Measurements from ENCODE around the gene METTL23. TPM values are rescaled to one million over a fixed set of nuclear protein-coding genes. Genes with fewer than 3 reads are reported as not detected.

METTL23 gene
- total RNA-seq, 1 experiment from 2014 or later, result 57.8 TPM

DNA sequence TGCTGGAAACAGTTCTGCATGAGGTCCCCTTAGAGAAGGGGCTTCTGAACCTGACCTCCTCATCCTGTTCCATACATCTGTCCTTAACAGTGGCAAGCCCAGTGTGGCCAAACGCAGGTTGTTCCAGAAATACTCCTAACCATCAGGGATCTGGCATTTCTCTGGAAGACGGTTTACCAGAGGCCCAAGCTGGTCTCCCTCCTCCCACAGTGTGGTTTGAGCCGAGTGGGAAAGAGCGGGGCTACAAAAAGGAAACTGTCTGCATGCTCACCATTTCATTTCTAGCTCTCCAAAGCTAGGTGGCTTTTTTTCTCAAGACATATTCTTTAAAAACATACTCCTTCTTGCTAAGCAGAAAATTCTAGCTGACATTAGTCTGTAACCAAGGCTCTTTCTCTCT is 21.8 kb upstream of the METTL23 start:
- intact Hi-C loops (cut with micrococcal nuclease), result no loop called here

More for the DNA sequence above, 21.8 kb upstream of the METTL23 start:
- Histone ChIP-seq H3K79me2 (ENCODE audit: insufficient read depth, low read length) (peaks cover 25% of the 10 kb centered on the region), H3K4me1 (ENCODE audit: control insufficient read depth in 1 of 2, insufficient read depth in 2 of 2, low read length in 2 of 2) (peaks cover 10 to 14% of the 10 kb centered on the region in 2 experiments), H2AFZ (ENCODE audit: low read depth, low read length, poor library complexity, severe bottlenecking) (no peak overlapping the region), H3K4me2 (ENCODE audit: low read length) (no peak overlapping the region), H3K36me3 (ENCODE audit: control insufficient read depth in 1 of 2, insufficient read depth in 2 of 2, low read length in 2 of 2) (no peaks in the 10 kb centered on the region), H3K9me3 (ENCODE audit: control insufficient read depth in 1 of 2, insufficient read depth in 1 of 2, low read depth in 1 of 2, low read length in 2 of 2) (no peaks in the 10 kb centered on the region), H3K27me3 (ENCODE audit: insufficient read depth, low read length) (no peaks in the 10 kb centered on the region), H3K27ac (ENCODE audit: low read depth, low read length) (no peak overlapping the region), H3K9me2 (ENCODE audit: insufficient read depth) (no peaks in the 10 kb centered on the region), H3K9ac (ENCODE audit: low read length) (no peak overlapping the region), H3K4me3 (replicated peaks in 1 of 2; ENCODE audit: low read depth in 1 of 2, low read length in 2 of 2) (no peak overlapping the region), H4K20me1 (ENCODE audit: insufficient read depth) (no peaks in the 10 kb centered on the region)
- no TSS peak for BruUV-seq (replicated peaks)
- no peak for TF ChIP-seq JUND (IDR thresholded peaks at IDR 0.05)
- no peak for TF ChIP-seq SRF (IDR thresholded peaks at IDR 0.05; ENCODE audit: low read depth)
- TF ChIP-seq CTCF (IDR thresholded peaks at IDR 0.05 in 2 of 3, conservative IDR thresholded peaks at IDR 0.05 in 1 of 3; ENCODE audit: borderline replicate concordance in 1 of 3, insufficient read depth in 1 of 3, low read depth in 2 of 3, low read length in 2 of 3), result no peak
- TF ChIP-seq FOSL1 (IDR thresholded peaks at IDR 0.05; ENCODE audit: low read depth), result no peak
- no peak for TF ChIP-seq CEBPB (IDR thresholded peaks at IDR 0.05; ENCODE audit: low read depth)
- no peak for TF ChIP-seq CBX3 (IDR thresholded peaks at IDR 0.05; ENCODE audit: low read depth)
- TF ChIP-seq TCF7L2 (IDR thresholded peaks at IDR 0.05; ENCODE audit: borderline replicate concordance, extremely low read depth, insufficient read depth, insufficient read length), result no peak
- TF ChIP-seq ZNF274 (IDR thresholded peaks at IDR 0.05; ENCODE audit: low read depth, low read length), result no peak
- no peak for ATAC-seq
- no peak for DNase-seq (ENCODE audit: low read depth, low spot score)
- ChIA-PET CTCF (interaction anchor here (0.9 kb wide), 2 partner anchors 13 to 23 kb away, joined by 3 read pairs; no protein-coding TSS in a partner anchor), RAD21 (ENCODE audit: low non-redundant PET in 1 of 2, low total read pairs in 2 of 2, uncharacterized antibody in 2 of 2, unreplicated experiment in 2 of 2) (no interaction called here), POLR2A (interaction anchor here (1.0 kb wide), 1 partner anchor 33 kb away, joined by 4 read pairs; no protein-coding TSS in a partner anchor)

All from HCT116 (cell line).